Retina (tissue), 1 donor: ENCODE measurements around the gene GGT1.
"Not testable (repeated sequence)": the region's sequence is repeated elsewhere in the genome, so short reads cannot be mapped to it uniquely, and the experiment has no call there.

Source experiments
- DNase-seq: peaks from one replicate; pipeline ENCODE4 v3.0.0-alpha.2; 2016

GGT1 gene

DNA sequence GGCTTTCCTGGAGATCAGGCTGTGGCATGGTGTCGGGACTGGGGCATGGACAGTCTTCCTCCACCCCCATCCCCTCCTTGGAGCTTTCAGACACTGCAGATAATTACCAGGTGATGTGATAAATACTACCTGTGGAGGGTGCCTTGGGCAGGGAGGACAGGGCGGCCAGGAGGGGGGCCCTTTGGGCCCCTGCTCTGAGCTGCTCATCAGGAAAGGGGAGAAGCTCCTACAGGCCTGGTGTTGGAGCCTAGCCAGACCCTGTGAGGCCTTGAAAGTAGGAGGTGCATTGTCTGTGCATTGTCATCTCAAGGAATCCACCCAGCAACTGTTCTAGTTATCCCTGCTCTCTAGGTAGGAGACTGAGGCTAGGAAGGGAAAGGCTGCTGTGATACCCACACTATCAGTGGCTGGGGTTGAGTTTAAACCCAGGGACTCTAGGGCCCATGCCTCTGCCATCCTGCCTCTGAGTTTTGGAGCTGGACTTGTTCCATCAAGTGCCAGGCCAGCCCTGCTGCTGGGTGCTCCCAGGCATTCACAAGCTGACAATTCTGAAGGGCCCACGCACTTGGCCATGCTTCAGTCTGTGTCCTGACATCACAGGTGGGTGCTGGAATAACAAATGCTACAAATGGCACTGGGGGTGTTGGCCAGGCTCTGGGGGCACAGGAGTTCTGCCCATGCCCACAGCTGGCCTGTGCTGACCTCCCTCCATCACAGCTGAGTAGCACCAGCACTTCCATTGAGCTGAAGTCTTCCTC is 2.9 kb upstream of the GGT1 start:
- not testable (repeated sequence) for DNase-seq

DNA sequence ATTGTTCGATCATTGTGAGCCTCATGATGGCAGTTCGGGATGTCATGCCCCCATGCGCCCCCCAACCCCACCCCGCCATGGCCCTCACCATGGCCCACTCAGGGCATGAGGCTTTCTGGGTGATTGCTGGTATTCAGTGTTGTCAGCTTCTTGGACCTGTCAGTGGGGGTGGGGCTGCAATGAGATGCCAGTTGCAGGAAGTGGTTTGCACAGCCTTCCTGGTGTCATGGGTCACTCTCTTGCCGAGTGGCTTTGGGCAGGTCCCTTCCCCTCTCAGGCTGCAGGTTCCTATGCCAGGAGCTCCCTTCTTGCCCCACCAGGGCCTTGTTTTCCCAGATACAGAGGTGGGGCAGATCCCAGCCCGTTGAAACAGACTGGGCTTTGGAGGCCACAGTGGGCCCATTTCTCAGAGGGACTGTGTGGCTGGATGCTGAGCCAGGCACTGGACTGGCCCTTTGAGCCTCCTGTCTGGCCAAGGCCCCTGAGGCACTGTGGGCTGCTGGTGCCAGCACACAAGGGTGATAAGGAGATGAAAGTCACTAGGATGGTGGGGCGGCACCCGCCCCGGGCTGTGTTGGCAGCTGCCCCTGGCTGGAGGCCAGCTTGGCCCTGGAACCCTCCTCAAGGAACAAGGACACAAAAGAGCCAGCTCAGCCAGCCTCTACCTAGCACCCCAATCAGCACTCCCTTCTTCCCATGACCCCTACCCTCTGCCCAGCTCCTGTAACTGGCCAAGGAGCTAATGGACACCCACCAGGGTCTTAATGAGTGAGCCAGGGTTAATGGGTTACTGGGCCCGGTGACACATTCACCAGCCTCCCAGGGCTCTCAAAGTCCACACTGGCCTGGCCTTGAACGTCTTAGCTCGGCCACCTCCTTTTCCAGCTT is 1.5 kb upstream of the GGT1 start:
- no peak for DNase-seq

DNA sequence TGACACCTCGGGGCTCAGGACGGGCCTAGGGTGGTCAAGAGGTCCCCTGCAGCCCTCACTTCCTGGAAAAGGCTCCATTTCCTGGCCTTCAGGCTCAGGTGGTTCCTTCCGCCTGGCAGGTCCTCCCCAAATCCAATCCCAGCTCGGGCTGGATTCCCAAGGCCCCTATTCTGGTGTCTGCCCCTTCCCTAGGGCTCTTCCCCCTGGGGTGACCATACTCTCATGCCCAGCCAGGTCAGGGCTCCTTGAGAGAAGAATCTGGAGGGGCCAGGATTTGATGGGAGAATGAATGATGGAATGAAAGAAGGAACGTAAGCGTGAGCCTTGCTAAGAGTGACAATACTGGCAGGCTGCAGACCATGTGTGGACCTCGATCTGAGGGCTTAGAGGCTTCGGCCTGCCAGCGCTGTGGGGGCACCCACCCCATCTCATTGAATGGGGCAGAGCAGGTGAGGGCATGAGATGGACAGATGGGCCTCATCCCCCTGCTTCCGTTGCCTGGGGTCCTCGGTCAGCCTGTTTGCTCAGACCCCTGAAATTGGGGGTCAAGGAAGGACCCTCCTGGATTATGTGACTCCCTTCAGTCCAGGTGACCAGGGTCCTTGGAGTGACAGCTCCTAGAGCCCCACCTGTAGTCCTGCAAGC is 766 bp upstream of the GGT1 start:
- not testable (repeated sequence) for DNase-seq

DNA sequence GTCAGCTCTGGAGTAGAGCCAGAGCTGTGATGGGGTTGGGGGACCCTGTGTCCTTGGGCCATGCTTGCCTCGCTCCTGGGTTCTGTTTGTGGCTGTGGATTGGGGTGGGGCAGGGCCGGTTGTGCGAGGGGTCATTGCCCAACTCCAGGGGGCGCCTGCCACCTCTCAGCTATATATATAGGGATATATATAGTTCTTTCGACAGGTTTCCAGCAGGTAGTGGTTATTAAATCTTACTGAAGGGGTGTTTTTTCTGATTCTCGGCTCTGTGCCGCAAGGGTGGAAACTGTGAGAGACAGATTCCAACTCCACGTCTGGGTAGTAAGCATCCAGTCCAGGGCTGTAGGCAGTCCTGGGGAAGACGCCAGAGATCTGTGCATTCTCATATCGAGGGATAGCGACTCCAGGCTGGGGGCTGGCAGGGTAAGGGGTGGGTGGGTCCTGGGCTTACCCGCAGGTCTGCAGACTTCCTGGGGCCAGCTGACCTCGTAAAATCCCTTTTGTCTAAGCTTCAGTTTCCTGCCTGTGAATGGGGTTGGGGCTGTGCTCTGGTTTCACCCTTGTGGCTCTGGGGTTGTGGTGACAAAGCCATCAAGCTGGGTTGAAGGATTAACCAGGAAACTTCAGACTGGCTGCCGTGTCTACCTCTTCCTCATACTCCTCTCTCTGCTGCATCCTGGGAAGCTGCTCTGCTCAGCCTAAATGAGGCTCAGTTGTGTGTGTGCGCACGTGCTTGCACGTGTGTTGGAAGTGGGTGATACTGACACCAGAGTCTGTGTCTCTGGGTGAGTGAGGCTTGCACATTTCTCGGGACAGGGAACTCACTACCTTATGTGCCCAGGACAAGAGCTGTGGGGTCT is 1.0 kb downstream of the GGT1 start:
- not testable (repeated sequence) for DNase-seq

DNA sequence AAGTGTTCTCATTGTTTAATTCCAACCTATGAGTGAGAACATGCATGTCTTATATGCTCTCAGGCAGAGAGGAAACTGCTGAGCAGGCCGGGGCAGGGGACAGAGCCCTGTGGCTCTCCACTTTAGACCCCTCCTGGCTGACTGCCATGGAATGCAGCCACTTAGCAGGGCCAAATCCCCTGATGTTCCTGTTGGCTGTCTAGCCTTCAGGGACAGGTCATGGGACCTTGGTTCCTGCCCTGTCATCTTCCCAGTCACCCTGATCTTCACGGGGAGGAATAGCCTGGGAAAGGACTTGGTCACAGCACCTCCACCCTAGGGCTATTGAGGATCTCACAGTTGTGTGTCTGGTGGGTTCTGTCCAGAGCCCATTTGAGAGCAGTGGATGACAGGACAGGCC is 3.3 kb downstream of the GGT1 start:
- not testable (repeated sequence) for DNase-seq

DNA sequence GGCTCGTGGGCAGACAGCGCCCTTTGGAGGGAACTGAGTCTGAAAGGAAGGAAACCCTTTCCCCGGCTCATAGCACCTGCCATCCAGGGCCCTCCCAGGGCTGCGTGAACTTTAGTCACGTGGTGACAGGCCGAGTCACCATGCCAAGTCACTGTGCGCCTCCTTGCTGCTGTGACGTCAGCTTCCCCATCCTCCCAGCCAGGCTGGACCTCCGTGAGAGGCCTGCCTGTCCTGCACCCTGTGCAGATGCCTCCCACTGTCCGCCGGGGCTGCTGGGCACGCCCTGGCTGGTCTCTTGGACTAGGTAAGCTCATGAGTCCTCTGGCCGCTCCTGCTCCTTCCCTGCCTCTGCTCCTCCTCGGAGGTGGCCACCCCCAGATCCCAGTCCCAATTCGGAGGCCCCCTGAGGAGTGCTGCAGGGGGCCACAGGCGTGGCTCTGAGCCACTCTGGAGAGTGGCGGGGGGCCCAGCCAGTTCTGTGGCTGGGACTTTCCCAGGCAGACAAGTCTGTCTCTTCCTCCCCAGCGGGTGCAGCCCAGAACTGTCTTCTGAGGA is 4.5 kb downstream of the GGT1 start:
- DNase-seq, result not testable (repeated sequence)

DNA sequence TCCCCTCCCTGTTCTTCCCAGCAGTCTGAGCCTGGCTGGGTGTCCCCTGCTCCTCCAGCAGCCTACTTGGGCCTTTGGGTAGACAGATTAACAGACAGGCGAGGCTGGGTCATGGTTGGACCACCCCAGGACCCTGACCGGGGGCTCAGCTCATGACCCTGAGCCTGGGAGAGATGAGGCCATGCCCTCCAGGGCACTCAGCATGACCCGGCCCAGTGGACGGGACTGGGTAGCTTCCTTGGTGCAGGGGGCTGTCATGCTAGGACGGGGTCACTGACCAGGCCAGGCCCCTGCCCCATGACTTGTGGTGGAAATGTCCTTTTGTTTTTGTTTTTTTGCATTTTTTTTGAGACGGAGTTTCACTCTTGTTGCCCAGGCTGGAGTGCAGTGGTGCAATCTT is 5.3 kb downstream of the GGT1 start:
- not testable (repeated sequence) for DNase-seq

DNA sequence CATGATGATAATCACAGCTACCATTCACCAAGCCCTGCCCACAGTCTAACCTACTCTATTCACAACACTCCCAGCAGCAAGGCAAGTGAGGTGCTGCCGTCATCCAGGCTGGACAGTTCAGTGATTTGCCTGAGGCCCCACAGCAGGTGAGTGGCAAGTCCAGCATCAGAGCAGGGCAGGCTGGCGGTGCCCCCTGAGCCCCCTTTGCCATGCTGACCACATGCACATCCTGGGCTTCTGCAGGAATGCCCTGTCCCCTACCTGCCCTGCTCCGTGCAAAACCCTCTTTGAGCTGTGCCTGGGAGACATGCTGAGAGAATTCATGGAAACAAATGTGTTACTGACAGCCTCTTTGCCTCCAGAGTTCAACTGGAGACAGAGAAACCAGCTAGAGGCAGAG is 6.9 kb downstream of the GGT1 start:
- not testable (repeated sequence) for DNase-seq

DNA sequence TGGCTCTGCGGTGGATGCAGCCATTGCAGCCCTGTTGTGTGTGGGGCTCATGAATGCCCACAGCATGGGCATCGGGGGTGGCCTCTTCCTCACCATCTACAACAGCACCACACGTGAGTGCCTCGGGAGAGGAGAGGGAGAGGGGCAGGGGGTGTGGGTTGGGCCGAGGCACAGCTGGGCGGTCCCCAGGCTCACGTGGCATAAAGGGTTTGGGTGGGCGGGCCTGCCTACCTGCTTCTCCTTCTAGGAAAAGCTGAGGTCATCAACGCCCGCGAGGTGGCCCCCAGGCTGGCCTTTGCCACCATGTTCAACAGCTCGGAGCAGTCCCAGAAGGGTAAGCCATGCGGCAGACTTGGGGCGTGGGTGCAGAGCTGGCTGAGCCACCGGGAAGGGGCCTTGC is 11.8 kb downstream of the GGT1 start:
- not testable (repeated sequence) for DNase-seq

DNA sequence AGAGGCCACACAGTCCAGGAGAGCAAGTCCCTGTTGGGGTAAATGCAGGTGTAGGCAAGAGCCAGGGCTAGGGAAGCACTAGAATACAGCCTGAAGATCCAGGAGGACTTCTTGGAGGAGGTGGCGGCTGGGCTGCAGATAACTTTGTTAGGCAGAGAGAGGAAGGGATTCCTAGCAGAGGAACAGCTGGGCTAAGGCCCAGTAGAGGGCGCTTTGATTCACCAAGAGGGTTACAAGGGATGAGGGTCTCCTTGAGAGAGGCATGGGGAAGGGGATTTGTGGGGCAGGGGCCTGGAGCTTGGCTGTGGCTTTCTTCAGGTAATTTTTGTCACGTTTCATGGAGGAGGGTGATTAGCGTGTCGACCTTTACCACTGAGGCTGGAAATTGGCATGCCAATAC is 18.3 kb downstream of the GGT1 start:
- DNase-seq, result not testable (repeated sequence)

DNA sequence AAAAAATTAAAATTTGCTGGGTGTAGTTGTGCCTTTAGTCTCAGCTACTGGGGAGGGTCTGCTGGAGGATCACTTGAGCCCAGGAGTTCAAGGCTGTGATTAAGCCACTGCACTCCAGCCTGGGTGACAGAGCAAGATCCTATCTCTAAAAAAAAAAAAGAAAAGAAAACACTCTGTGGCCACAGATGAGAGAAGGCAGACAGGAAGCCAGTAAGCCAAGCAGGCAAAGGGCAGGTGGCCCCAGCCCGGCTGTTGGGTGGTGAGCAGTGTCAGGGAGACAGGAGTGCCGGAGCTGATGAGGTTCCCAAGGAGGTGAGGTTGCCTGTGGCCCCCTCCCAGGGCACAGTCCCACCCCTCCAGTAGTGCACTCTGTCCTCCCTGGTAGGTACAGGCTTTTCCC is 19.6 kb downstream of the GGT1 start:
- DNase-seq, result not testable (repeated sequence)

DNA sequence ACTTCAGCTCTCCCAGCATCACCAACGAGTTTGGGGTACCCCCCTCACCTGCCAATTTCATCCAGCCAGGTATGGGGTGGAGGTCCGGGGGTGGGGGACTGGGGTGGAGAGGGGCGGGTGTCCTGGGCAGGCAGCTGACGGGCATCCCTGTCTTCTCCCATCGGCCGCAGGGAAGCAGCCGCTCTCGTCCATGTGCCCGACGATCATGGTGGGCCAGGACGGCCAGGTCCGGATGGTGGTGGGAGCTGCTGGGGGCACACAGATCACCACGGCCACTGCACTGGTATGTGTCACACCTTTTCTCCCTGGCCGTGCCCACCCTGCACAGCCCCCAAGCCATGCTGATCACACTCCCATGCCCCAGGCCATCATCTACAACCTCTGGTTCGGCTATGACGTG is 24.9 kb downstream of the GGT1 start:
- DNase-seq, result not testable (repeated sequence)

DNA sequence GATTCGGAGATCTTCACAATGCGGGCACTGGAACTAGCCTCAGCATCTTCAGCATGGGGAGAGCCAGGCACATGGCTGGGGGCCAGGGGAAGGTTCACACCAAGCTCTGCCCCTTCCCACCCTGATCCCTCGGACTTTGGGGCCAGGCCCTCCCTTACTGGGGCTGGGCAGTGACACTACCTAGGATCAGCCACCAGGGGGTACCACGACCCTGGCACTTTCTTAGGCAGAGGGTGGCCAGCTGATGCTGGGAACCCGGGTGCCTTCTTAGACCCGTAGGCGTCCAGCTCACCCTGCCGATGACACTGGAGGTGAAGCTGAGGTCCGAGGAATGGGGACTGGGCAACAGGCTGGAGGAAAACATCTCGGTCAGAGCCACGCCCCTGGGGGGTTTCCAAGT is 26.1 kb downstream of the GGT1 start:
- not testable (repeated sequence) for DNase-seq

DNA sequence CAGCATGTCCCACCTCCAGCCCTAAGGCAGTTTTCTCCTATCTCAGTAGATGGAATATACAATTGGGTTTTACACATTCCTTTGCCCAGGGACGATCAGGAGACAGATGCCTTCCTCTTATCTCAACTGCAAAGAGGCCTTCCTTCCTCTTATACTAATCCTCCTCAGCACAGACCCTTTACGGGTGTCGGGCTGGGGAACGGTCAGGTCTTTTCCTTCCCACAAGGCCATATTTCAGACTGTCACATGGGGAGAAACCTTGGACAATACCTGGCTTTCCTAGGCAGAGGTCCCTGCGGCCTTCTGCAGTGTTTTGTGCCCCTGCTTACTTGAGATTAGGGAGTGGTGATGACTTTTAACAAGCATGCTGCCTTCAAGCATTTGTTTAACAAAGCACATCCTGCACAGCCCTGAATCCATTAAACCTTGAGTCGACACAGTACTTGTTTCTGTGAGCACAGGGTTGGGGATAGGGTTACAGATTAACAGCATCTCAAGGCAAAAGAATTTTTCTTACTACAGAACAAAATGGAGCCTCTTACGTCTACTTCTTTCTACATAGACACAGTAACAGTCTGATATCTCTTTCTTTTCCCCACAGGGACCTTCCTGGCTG is 27.9 kb downstream of the GGT1 start:
- DNase-seq, result not testable (repeated sequence)

DNA sequence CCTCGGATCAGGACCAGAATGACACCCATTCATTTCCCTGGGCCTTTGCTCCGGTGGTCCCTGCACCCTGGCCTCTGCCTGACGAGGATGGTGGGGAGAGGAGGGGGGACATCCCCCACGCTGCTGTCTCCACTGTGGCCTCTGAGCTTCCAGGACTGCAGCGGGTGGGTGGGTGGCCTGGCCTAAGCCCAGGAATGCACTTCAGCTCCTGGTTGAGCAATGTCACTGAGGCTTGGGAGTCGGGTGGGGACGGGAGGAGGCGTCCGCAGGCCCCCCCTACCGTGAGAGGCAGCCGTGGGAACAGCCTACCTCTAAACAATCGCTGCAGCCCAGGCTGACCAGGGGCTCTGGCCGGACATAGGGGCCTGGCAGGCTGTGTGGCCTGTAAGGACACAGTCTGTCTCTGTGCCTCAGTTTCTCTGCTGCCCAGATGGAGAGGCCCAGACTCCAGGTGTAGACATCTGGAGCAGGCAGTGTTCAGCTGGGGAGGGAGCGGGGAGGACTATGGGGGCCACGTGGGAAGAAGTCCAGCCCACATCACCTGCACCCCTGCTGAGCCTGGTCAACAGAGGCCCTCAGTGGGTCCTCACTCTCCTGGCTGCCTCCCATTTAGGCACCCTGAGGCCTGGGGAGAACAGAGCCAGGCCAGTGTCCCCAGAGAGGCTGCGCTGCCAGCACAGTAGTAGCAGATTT is 28.6 kb downstream of the GGT1 start:
- DNase-seq, result not testable (repeated sequence)

DNA sequence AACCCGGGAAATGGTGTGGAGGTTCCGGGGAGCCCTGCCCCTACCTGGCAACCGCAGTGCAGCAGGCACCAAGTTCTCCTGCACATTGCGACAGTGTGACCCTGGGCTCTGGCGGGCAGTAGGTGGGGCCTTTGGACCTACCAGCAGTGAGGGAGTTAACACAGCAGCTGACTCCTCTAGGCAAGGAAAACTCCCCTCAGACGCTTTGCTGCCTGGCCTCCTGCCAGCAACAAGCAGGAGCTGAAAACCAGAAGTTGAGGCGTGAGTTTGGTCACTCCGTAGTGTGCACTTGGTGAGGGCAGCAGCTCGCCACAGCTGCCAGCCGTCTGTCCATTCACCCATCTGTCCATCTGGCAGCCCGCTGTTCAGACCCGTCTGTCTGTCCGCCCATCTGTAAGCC is 29.6 kb downstream of the GGT1 start:
- DNase-seq, result not testable (repeated sequence)

DNA sequence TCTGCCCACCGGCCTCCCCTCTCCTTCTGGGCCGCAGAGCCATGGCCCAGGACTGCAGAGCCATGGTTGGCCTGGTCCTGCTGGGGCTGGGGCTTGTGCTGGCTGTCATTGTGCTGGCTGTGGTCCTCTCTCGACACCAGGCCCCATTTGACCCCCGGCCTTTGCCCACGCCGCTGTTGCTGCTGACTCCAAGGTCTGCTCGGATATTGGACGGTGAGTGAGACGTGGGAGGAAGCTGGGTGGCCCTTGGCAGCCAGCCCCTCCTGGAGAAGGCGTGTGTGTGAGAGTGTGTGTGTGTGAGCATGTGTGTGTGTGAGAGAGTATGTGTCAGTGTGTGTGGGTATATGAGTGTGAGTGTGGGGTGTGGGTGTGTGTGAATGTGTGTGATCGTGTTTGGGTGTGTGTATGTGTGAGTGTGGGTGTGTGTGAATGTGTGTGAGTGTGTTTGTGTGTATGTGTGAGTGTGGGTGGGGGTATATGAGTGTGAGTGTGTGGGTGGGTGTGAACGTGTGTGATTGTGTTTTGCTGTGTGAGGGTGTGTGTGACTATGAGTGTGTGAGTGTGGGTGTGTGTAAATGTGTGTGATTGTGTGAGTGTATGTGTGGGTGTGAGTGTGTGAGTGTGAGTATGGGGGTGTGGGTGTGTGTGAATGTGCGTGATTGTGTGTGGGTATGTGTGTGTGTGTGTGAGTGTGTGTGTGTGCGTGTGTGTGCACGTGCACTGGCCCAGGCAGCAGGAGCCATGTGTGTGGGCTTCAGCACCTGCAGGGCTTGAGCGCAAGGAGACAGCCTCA is 30.4 kb downstream of the GGT1 start:
- not testable (repeated sequence) for DNase-seq

DNA sequence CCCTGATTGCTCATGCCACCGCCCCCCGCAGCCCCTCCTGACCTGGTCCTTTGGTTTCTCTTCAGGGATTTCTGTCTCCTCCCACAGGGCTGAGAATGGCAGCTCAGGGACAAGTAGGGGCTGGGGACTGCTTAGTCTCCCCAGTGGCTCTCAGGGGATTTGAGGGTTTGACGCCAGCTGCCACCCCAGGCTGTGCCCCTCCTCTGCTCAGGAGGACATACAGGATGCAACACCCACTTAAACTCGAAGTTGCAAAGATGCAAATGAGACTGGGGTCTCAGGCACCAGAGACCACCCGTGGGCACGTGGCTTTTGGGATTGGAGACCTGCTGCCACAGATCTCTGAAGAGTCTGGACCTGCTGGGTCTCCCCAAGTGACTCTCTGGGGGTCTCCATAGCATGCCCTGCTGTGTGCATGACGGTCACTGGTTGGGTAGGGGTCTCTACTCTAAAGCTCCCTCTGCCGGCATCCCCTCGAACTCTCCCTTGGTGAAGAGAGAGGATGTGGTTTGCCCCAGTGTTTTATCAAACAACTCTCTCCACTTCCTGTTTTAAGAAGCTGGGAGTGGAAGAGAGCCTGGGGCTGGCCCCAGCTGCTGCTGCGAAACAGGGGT is 31.9 kb downstream of the GGT1 start:
- DNase-seq, result not testable (repeated sequence)

DNA sequence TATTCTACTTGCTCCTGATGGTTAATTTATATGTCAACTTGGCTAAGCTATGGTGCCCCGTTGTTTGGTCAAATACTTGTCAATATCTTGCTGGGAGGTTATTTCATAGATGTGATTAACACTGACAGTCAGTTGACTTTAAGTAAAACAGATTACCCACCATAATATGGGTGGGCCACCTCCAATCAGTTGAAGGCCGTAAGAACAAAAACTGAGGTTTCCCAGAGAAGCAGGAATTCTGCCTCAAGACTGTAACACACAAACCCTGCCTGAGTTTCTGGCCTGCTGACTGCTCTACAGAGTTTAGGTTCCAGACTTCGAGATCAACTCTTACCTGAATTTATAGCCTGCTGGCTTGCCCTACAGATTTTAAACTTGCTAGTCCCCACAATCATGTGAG is 33.5 kb downstream of the GGT1 start:
- DNase-seq, result not testable (repeated sequence)

DNA sequence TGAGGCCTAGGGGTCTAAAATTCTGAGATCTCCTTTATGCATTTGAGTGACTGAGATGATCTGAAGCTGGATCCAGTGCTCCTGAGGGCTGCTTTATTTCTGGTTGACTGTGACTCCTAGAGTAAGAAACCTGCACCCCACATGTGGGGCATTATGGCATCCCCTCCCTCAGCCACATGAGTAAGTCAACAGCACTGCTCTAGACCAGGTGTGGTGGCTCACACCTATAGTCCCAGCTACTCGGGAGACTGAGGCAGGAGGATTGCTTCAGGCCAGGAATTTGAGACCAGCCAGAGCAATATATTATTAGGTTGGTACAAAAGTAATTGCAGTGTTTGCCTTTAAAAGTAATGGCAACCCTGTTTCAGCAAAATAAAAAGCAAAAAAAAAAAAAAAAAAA is 39.3 kb downstream of the GGT1 start:
- not testable (repeated sequence) for DNase-seq
